ENCODE data around the gene VAV3. TPM values are rescaled to one million over a fixed set of nuclear protein-coding genes. Genes with fewer than 3 reads are reported as not detected.
"Not testable (repeated sequence)": the region's sequence is repeated elsewhere in the genome, so short reads cannot be mapped to it uniquely, and the experiment has no call there.

The VAV3 gene
- total RNA-seq, 2 experiments from 2014 or later = 1.3 to 1.9 TPM

- no peak overlapping the region for H3K4me3 Mint-ChIP-seq
- CTCF ChIA-PET = interaction anchor here (0.7 kb wide), 1 partner anchor 630 kb away, joined by 3 read pairs; no protein-coding TSS in a partner anchor
- DNase-seq (no peak), ATAC-seq (no peak)
- no peaks in the 10 kb centered on the region for H3K27me3 Mint-ChIP-seq
- H3K36me3 Mint-ChIP-seq (ENCODE audit: low read depth) = peaks cover 5% of the 10 kb centered on the region
- POLR2A ChIA-PET = no interaction called here
- H3K9me3 Mint-ChIP-seq (ENCODE audit: low read depth) = no peaks in the 10 kb centered on the region
- intact Hi-C loops (cut with DNase I, micrococcal nuclease) = no loop called here
- H3K4me1 Mint-ChIP-seq = peaks cover 23% of the 10 kb centered on the region
- no peak overlapping the region for H3K27ac Mint-ChIP-seq
Observed at GRCh38 chr1:107867422-107867821, 97.6 kb downstream of the VAV3 start.

- DNase-seq (no peak), ATAC-seq (no peak)
- Mint-ChIP-seq H3K27ac (no peak overlapping the region), H3K36me3 (ENCODE audit: low read depth) (peaks cover 5% of the 10 kb centered on the region), H3K4me1 (peaks cover 24% of the 10 kb centered on the region), H3K4me3 (no peak overlapping the region), H3K27me3 (no peaks in the 10 kb centered on the region), H3K9me3 (ENCODE audit: low read depth) (peaks cover 3% of the 10 kb centered on the region)
- ChIA-PET POLR2A (no interaction called here), CTCF (no interaction called here)
- intact Hi-C loops (cut with DNase I, micrococcal nuclease) = no loop called here
Observed at GRCh38 chr1:107866870-107867269, 98.1 kb downstream of the VAV3 start.

GRCh38 chr1:107865627-107866026, 99.4 kb downstream of the VAV3 start:
- H3K4me3 Mint-ChIP-seq = no peak overlapping the region
- intact Hi-C loops (cut with DNase I, micrococcal nuclease) = no loop called here
- DNase-seq = no peak
- no peak for ATAC-seq
- POLR2A ChIA-PET = no interaction called here
- H3K36me3 Mint-ChIP-seq (ENCODE audit: low read depth) = peaks cover 5% of the 10 kb centered on the region
- no peak overlapping the region for H3K27ac Mint-ChIP-seq
- H3K4me1 Mint-ChIP-seq = peaks cover 18% of the 10 kb centered on the region
- H3K27me3 Mint-ChIP-seq = no peaks in the 10 kb centered on the region
- CTCF ChIA-PET = interaction anchor here (0.8 kb wide), 1 partner anchor 82 kb away, joined by 3 read pairs; no protein-coding TSS in a partner anchor
- peaks cover 8% of the 10 kb centered on the region for H3K9me3 Mint-ChIP-seq (ENCODE audit: low read depth)

GRCh38 chr1:107863342-107863741, 101.6 kb downstream of the VAV3 start:
- intact Hi-C loops (cut with DNase I, micrococcal nuclease) = no loop called here
- H3K36me3 Mint-ChIP-seq (ENCODE audit: low read depth) = no peaks in the 10 kb centered on the region
- ATAC-seq (no peak), DNase-seq (no peak)
- no peaks in the 10 kb centered on the region for H3K27me3 Mint-ChIP-seq
- H3K27ac Mint-ChIP-seq = no peak overlapping the region
- H3K4me1 Mint-ChIP-seq = peaks cover 14% of the 10 kb centered on the region
- ChIA-PET POLR2A (no interaction called here), CTCF (no interaction called here)
- no peak overlapping the region for H3K4me3 Mint-ChIP-seq
- peaks cover 8% of the 10 kb centered on the region for H3K9me3 Mint-ChIP-seq (ENCODE audit: low read depth)

GRCh38 chr1:107862064-107862463, 102.9 kb downstream of the VAV3 start:
- ATAC-seq (no peak), DNase-seq (no peak)
- Mint-ChIP-seq H3K4me1 (peaks cover 14% of the 10 kb centered on the region), H3K36me3 (ENCODE audit: low read depth) (no peaks in the 10 kb centered on the region), H3K4me3 (no peak overlapping the region), H3K9me3 (ENCODE audit: low read depth) (peaks cover 8% of the 10 kb centered on the region), H3K27me3 (no peaks in the 10 kb centered on the region), H3K27ac (no peak overlapping the region)
- intact Hi-C loops (cut with DNase I, micrococcal nuclease) = no loop called here
- ChIA-PET POLR2A (no interaction called here), CTCF (interaction anchor here (0.9 kb wide), 1 partner anchor 21 kb away, joined by 3 read pairs; no protein-coding TSS in a partner anchor)

GRCh38 chr1:107858323-107858722, 106.7 kb downstream of the VAV3 start:
- peaks cover 6% of the 10 kb centered on the region for H3K4me1 Mint-ChIP-seq
- ChIA-PET CTCF (no interaction called here), POLR2A (no interaction called here)
- no peak for DNase-seq
- intact Hi-C loops (cut with DNase I, micrococcal nuclease) = no loop called here
- H3K9me3 Mint-ChIP-seq (ENCODE audit: low read depth) = peaks cover 8% of the 10 kb centered on the region
- no peak overlapping the region for H3K4me3 Mint-ChIP-seq
- ATAC-seq = no peak
- H3K36me3 Mint-ChIP-seq (ENCODE audit: low read depth) = no peaks in the 10 kb centered on the region
- H3K27me3 Mint-ChIP-seq = no peaks in the 10 kb centered on the region
- no peak overlapping the region for H3K27ac Mint-ChIP-seq

GRCh38 chr1:107851418-107851817, 113.6 kb downstream of the VAV3 start:
- no peaks in the 10 kb centered on the region for H3K36me3 Mint-ChIP-seq (ENCODE audit: low read depth)
- ATAC-seq (no peak), DNase-seq (no peak)

GRCh38 chr1:107844541-107845194, 120.3 kb downstream of the VAV3 start:
- peak overlapping the region; percentile 59 for H3K27ac Mint-ChIP-seq
- ATAC-seq; H3K9me3 Mint-ChIP-seq (ENCODE audit: low read depth); H3K27me3 Mint-ChIP-seq; H3K36me3 Mint-ChIP-seq (ENCODE audit: low read depth); intact Hi-C loops (cut with DNase I, micrococcal nuclease); POLR2A ChIA-PET: not testable (repeated sequence)
- DNase-seq = peak; percentile 13
- peaks cover 53% of the 10 kb centered on the region for H3K4me1 Mint-ChIP-seq
- peak overlapping the region; percentile 14 for H3K4me3 Mint-ChIP-seq
- CTCF ChIA-PET = interaction anchor here (0.6 to 2.2 kb wide), 4 partner anchors 9 to 281 kb away, joined by 3 to 9 read pairs (median 3); no protein-coding TSS in a partner anchor

More at GRCh38 chr1:107851418-107851817, 113.6 kb downstream of the VAV3 start:
- Mint-ChIP-seq H3K9me3 (ENCODE audit: low read depth) (peaks cover 2% of the 10 kb centered on the region), H3K27me3 (no peaks in the 10 kb centered on the region), H3K4me1 (peaks cover 2% of the 10 kb centered on the region), H3K27ac (no peak overlapping the region), H3K4me3 (no peak overlapping the region)
- POLR2A ChIA-PET = no interaction called here
- intact Hi-C loops (cut with DNase I, micrococcal nuclease) = no loop called here
- CTCF ChIA-PET = interaction anchor here (0.7 to 1.2 kb wide), 3 partner anchors 46 to 176 kb away, joined by 3 to 6 read pairs (median 3); no protein-coding TSS in a partner anchor

GRCh38 chr1:107843989-107844388, 121.0 kb downstream of the VAV3 start:
- ChIA-PET CTCF (interaction anchor here (0.7 to 2.2 kb wide), 3 partner anchors 8 to 281 kb away, joined by 3 to 9 read pairs (median 3); no protein-coding TSS in a partner anchor), POLR2A (no interaction called here)
- Mint-ChIP-seq H3K4me3 (no peak overlapping the region), H3K9me3 (ENCODE audit: low read depth) (peaks cover 4% of the 10 kb centered on the region), H3K36me3 (ENCODE audit: low read depth) (no peaks in the 10 kb centered on the region), H3K27ac (peak overlapping the region; percentile 40), H3K4me1 (peaks cover 55% of the 10 kb centered on the region), H3K27me3 (no peaks in the 10 kb centered on the region)
- intact Hi-C loops (cut with DNase I, micrococcal nuclease) = no loop called here
- DNase-seq = peak; percentile 6
- no peak for ATAC-seq

GRCh38 chr1:107842241-107842640, 122.7 kb downstream of the VAV3 start:
- H3K27ac Mint-ChIP-seq = peak overlapping the region; percentile 15
- H3K4me1 Mint-ChIP-seq = peaks cover 55% of the 10 kb centered on the region
- no peak overlapping the region for H3K4me3 Mint-ChIP-seq
- ChIA-PET CTCF (interaction anchor here (0.6 to 1.2 kb wide), 3 partner anchors 16 to 203 kb away, joined by 3 read pairs; no protein-coding TSS in a partner anchor), POLR2A (interaction anchor here (0.5 kb wide), 1 partner anchor 9 kb away, joined by 3 read pairs; no protein-coding TSS in a partner anchor)
- DNase-seq = peak; percentile 15
- intact Hi-C loops (cut with DNase I, micrococcal nuclease) = no loop called here
- peak; percentile 81 for ATAC-seq
- peaks cover 6% of the 10 kb centered on the region for H3K9me3 Mint-ChIP-seq (ENCODE audit: low read depth)
- H3K36me3 Mint-ChIP-seq (ENCODE audit: low read depth) = peaks cover 4% of the 10 kb centered on the region
- H3K27me3 Mint-ChIP-seq = no peaks in the 10 kb centered on the region

GRCh38 chr1:107840725-107841124, 124.3 kb downstream of the VAV3 start:
- POLR2A ChIA-PET = interaction anchor here (0.6 kb wide), 1 partner anchor 63 kb away, joined by 4 read pairs; no protein-coding TSS in a partner anchor
- Mint-ChIP-seq H3K4me1 (peaks cover 67% of the 10 kb centered on the region), H3K27ac (peak overlapping the region; percentile 32), H3K4me3 (no peak overlapping the region), H3K9me3 (ENCODE audit: low read depth) (peaks cover 6% of the 10 kb centered on the region), H3K27me3 (no peaks in the 10 kb centered on the region), H3K36me3 (ENCODE audit: low read depth) (peaks cover 4% of the 10 kb centered on the region)
- ATAC-seq = no peak
- CTCF ChIA-PET = interaction anchor here (0.7 to 1.0 kb wide), 4 partner anchors 9 to 58 kb away, joined by 3 to 4 read pairs (median 3); no protein-coding TSS in a partner anchor
- DNase-seq = no peak
- intact Hi-C loops (cut with DNase I, micrococcal nuclease) = no loop called here

GRCh38 chr1:107838056-107838455, 126.9 kb downstream of the VAV3 start:
- Mint-ChIP-seq H3K4me1 (peaks cover 46% of the 10 kb centered on the region), H3K27me3 (no peaks in the 10 kb centered on the region)
- CTCF ChIA-PET = no interaction called here

More at GRCh38 chr1:107838056-107838455, 126.9 kb downstream of the VAV3 start:
- no peak overlapping the region for H3K27ac Mint-ChIP-seq
- POLR2A ChIA-PET = no interaction called here
- intact Hi-C loops (cut with DNase I, micrococcal nuclease) = no loop called here
- DNase-seq (no peak), ATAC-seq (no peak)
- peaks cover 5% of the 10 kb centered on the region for H3K9me3 Mint-ChIP-seq (ENCODE audit: low read depth)
- peaks cover 4% of the 10 kb centered on the region for H3K36me3 Mint-ChIP-seq (ENCODE audit: low read depth)
- H3K4me3 Mint-ChIP-seq = no peak overlapping the region
